ENCODE measurements around the gene C16orf54.
"Not testable (repeated sequence)": the region's sequence is repeated elsewhere in the genome, so short reads cannot be mapped to it uniquely, and the experiment has no call there.

C16orf54 gene

DNA sequence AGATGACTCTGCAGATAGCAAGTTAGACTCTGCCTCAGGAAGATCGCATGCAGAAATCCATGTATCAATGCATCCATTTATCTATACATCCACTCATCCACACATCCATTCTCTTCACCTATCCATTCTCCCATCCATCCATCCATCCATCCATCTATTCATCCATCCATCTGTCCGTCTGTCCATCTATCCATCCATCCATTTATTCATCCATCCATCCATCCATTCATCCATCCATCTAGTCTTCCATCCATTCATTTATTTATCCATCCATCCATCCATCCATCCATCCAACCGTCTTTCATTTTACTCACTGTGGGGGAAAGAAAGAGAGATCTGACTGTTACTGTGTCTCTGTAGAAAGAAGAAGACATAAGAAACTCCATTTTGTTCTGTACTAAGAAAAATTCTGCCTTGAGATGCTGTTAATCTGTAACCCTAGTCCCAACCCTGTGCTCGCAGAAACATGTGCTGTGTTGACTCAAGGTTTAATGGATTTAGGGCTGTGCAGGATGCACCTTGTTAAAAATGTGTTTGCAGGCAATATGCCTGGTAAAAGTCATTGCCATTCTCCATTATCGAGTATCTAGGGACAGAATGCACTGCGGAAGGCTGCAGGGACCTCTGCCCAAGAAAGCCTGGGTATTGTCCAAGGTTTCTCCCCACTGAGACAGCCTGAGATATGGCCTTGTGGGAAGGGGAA, 5.7 kb downstream of the C16orf54 start:
- DNase-seq (ENCODE audit: low read depth), result not testable (repeated sequence)

DNA sequence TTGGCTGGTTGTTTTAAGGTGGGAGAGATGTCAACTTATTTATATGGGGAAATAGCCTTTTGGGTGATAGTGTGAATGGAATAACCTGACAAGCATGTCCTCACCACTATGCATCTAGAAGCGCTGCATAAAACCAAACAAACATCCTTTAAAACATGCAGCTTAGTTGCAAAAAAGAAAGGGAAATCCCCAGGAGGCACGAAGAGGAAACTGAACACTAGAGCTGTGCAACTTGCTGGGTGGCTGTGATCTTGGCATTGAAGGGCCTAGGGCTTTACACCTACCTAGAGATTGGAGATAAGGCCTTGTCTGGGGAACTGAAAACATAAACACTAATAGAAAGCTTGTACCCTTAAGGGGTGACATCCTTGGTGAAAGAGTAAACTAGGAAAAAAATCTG, 7.3 kb downstream of the C16orf54 start:
- no peak for DNase-seq (ENCODE audit: low read depth)

DNA sequence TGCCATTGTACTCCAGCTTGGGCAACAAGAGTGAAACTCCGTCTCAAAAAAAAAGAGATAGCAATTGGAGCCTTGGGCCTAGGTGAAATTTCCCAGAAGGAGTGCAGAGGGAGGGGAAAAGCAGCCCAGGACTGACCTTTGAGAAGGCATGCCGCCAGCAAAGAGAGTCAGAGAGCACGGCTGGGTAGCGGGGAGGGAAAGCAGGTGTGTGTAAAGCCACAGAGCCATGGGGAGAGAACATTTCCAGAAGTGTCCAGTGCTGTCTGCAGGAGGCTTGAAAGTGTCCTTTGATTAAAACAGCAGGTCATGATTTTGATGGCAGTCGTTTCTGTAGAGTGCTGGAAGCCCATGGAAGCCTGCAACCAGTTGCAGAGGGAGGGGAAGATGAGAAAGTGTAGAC, 8.1 kb downstream of the C16orf54 start:
- DNase-seq (ENCODE audit: low read depth), result no peak

DNA sequence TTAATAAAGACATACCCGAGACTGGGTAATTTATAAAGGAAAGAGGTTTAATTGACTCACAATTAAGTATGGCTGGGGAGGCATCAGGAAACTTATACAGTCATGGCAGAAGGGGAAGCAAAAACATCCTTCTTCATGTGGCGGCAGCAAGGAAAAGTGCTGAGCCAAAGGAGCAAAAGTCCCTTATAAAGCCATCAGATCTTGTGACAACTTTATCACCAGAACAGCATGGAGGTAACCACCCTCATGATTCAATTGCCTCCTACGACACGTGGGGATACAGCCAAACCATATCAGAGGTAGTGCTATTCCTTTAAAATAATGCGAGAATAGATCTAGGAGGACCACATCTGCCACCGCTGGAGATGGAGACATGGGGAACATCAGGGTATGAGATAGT, 9.0 kb downstream of the C16orf54 start:
- DNase-seq (ENCODE audit: low read depth), result no peak

- no peak for DNase-seq (ENCODE audit: low read depth)
Measured at GRCh38 chr16:29736112-29736511, 9.7 kb downstream of the C16orf54 start.

DNA sequence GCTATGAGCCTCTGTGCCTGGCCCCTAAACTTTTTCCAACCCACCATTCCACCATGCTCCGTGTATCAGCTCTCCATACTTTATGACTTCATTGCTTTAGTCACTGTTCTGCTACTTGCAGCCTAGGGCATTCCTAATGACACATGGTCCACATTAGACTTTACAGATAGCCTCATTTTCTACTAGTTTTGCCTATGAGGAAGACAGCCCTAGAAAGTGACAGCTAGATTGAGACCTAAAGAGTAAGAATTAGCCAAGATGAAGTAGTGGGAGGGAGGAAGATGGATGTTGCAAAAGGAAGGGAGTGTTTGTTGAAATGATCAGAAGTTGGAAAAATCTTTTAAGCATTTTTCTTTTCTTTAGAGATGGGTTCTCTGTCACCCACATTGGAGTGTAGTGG, 11.0 kb downstream of the C16orf54 start:
- no peak for DNase-seq (ENCODE audit: low read depth)

DNA sequence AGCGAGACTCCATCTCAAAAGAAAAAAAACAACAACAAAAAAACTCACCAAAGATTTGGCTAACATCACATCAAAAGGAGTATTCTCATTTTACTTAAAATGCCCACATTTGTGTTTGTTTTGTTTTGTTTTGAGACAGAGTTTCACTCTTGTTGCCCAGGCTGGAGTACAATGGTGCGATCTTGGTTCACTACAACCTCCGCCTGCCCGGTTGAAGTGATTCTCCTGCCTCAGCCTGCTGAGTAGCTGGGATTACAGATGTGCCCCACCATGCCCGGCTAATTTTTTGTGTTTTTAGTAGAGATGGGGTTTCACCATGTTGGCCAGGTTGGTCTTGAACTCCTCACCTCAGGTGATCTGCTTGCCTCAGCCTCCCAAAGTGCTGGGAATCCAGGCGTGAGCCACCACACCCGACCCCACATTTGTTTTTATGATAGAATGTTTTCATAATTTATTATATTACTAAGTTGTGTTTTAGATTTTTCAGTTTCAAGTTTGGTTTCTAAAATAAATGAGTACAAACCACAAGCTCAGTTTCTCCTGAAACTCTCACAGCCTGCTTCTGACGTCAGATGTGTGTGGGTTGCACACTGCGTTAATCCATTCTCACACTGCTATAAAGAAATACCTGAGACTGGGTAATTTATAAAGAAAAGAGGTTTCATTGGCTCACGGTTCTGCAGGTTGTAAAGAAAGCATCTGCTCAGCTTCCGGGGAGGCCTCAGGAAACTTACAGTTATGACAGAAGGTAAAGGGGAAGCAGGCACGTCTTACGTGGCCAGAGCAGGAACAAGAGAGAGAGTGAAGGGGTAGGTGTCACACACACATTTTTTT, 13.8 kb downstream of the C16orf54 start:
- DNase-seq (ENCODE audit: low read depth), result not testable (repeated sequence)

DNA sequence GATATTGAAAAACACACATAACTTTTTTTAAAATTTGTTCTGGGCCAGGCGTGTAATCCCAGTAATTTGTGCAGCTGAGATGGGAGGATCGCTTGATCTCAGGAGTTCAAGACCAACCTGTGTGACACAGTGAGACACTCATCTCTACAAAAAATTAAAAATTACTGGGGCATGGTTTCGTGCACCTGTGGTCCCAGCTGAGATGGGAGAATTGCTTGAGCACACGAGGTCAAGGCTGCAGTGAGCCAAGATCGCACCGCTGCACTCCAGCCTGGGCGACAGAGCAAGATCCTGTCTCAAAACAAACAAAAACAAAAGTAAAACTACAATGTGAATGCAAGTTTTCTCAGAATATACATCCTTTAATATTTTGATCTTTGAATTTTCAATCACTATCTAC, 15.1 kb downstream of the C16orf54 start:
- no peak for DNase-seq (ENCODE audit: low read depth)

GRCh38 chr16:29729116-29729521, 16.7 kb downstream of the C16orf54 start:
- peak; percentile 39 for DNase-seq (ENCODE audit: low read depth)

DNA sequence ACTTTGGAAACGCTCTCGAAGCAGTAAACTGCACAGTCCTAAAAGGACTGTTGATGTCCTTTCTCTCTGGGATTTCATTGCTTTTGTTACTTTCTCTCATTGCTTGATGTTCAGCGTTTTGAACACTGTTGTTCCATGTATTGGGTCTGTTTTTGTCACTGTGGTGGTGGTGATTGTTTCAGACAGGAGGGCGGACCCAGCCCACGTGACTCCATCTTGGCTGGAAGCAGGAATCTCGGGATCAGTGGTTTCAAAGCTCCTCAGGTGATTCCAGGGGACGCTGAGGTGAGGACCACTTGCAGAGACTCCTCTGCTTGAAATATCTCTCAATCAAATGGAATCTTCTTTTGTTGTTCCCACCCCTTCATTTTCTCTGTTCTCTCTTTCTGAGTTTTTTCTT, 18.3 kb downstream of the C16orf54 start:
- no peak for DNase-seq (ENCODE audit: low read depth)

- no peak for DNase-seq (ENCODE audit: low read depth)
Measured at GRCh38 chr16:29726845-29727377, 18.9 kb downstream of the C16orf54 start.

- DNase-seq (ENCODE audit: low read depth), result peak; percentile 69
Measured at GRCh38 chr16:29721167-29721879, 24.5 kb downstream of the C16orf54 start.

- DNase-seq (ENCODE audit: low read depth), result peak; percentile 83
Measured at GRCh38 chr16:29720703-29721102, 25.1 kb downstream of the C16orf54 start.

GRCh38 chr16:29719063-29719462, 26.7 kb downstream of the C16orf54 start:
- no peak for DNase-seq (ENCODE audit: low read depth)

DNA sequence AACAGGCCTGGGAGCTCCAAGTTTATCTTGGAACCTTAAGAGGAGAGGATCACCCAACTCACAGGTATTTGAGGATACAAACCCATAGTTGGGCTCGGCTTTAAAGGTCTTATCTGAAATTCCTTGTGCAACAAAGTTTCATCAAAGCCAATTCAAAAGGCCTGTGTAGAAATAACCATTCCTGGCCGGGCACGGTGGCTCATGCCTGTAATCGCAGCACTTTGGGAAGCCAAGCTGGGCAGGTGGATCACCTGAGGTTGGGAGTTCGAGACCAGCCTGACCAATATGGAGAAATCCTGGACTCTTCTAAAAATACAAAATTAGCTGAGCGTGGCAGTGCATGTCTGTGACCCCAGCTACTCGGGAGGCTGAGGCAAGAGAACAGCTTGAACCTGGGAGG, 28.7 kb downstream of the C16orf54 start:
- DNase-seq (ENCODE audit: low read depth), result no peak

GRCh38 chr16:29714972-29715371, 30.8 kb downstream of the C16orf54 start:
- no peak for DNase-seq (ENCODE audit: low read depth)

- DNase-seq (ENCODE audit: low read depth), result no peak
Measured at GRCh38 chr16:29714396-29714795, 31.4 kb downstream of the C16orf54 start.

- no peak for DNase-seq (ENCODE audit: low read depth)
Measured at GRCh38 chr16:29712809-29713208, 33.0 kb downstream of the C16orf54 start.

DNA sequence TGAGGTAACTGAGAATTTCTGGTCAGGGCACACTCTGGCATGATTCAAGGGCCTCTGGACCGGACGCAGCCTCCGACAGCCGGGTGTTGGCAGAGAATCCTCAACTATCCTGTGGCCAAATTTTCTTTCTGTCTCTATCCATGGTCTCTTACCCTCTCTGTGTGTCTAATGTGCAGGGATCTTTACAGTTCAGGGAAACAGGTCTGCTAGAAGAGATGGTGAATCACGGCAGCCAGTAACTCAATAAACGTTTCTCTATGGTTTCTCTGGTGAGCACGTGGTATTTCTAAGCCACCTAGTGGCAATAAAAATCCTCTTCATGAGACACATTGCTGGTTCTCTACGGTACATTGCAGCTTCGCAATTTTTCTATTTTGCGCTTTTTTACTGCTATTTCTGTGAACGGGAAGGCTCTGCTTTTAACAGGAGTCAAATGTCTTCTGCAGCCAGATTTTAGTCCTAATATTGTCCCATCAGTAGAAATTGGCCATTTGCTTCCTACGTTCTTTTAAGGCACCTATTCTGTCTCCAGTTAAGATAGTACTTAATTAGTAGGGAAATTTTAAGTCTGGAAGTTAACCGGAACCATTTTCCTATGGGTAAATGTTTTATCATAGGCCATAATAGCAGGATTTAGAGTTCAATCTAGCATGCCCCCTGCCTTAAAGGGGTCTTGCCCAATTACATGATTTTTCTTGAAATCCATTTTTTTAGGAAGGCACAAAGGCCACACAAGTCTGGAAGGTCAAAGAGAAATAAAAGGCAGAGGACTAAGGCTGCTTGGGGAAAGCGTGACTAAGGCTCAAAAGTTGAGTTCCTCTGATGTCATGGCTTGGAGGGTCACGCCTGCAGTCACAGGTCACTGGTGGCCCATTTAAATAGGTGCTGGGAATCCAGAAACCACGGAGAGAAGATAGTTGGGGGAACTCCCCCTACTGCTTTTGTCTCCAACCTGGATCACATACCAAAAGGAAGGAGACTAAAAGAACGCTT, 35.3 kb downstream of the C16orf54 start:
- DNase-seq (ENCODE audit: low read depth), result peak; percentile 86

GRCh38 chr16:29709657-29710056, 36.1 kb downstream of the C16orf54 start:
- peak; percentile 65 for DNase-seq (ENCODE audit: low read depth)

GRCh38 chr16:29708917-29709600, 36.7 kb downstream of the C16orf54 start:
- no peak for DNase-seq (ENCODE audit: low read depth)
